Progenitor cell of endocrine pancreas (in vitro differentiated cells): ENCODE measurements around the gene CLDN2. TPM values are rescaled to one million over a fixed set of nuclear protein-coding genes. Genes with fewer than 3 reads are reported as not detected.
"Not testable (repeated sequence)": the region's sequence is repeated elsewhere in the genome, so short reads cannot be mapped to it uniquely, and the experiment has no call there.

Source experiments
- DNase-seq: peaks from one replicate; pipeline ENCODE4 v3.0.0; 2021; ENCODE audit warnings: low spot score; ENCODE audit not compliant: unreplicated experiment
- H3K27ac Mint-ChIP-seq: 2 replicates; pipeline ENCODE4 v1.8.0; 2021; ENCODE audit warnings: mild to moderate bottlenecking, moderate library complexity, mixed read lengths
- H3K27me3 Mint-ChIP-seq: 2 replicates; pipeline ENCODE4 v1.8.0; 2021; ENCODE audit warnings: mixed read lengths
- H3K36me3 Mint-ChIP-seq: 2 replicates; pipeline ENCODE4 v1.8.0; 2022; ENCODE audit warnings: mixed read lengths; ENCODE audit not compliant: insufficient read depth
- H3K4me1 Mint-ChIP-seq: 2 replicates; pipeline ENCODE4 v1.8.0; 2021; ENCODE audit warnings: low read depth, mixed read lengths
- H3K4me3 Mint-ChIP-seq: 2 replicates; pipeline ENCODE4 v1.8.0; 2021; ENCODE audit warnings: low read depth, mild to moderate bottlenecking, moderate library complexity, mixed read lengths
- H3K9me3 Mint-ChIP-seq: 2 replicates; pipeline ENCODE4 v1.8.0; 2021; ENCODE audit warnings: low read depth, mixed read lengths
- total RNA-seq: library from RNA; stranded (reverse); gene quantifications from 2 replicates; pipeline ENCODE4 v1.2.1, GENCODE V29; 2021
- TF ChIP-seq, protein P1 (sequence below): fragments of 200-600 bp; sonication (generic); IDR thresholded peaks from one replicate; pipeline ENCODE4 v1.5.0; 2021; ENCODE audit warnings: antibody characterized with exemption, mild to moderate bottlenecking; ENCODE audit not compliant: unreplicated experiment

CLDN2 gene
- total RNA-seq, 1 donor from 2014 or later: 1.2 TPM

DNA sequence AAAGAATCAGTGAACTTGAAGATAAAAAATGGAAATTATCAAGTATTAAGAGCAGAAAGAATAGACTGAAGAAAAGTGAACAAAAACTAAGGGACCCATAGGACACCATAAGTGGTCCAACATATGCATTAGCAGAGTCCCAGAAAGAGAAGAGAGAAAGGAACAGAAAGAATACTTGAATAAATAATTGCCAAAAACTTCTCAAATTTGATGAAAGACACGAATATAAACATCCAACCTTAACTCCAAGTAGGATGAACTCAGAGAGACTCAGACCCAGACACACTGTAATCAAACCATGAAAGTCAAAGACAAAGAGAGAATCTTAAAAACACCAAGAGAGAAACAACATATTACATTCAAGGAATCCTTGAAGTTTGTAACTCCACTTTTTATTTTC is 44.1 kb downstream of the CLDN2 start:
- no peak overlapping the region for H3K27ac Mint-ChIP-seq
- TF ChIP-seq, protein P1, sequence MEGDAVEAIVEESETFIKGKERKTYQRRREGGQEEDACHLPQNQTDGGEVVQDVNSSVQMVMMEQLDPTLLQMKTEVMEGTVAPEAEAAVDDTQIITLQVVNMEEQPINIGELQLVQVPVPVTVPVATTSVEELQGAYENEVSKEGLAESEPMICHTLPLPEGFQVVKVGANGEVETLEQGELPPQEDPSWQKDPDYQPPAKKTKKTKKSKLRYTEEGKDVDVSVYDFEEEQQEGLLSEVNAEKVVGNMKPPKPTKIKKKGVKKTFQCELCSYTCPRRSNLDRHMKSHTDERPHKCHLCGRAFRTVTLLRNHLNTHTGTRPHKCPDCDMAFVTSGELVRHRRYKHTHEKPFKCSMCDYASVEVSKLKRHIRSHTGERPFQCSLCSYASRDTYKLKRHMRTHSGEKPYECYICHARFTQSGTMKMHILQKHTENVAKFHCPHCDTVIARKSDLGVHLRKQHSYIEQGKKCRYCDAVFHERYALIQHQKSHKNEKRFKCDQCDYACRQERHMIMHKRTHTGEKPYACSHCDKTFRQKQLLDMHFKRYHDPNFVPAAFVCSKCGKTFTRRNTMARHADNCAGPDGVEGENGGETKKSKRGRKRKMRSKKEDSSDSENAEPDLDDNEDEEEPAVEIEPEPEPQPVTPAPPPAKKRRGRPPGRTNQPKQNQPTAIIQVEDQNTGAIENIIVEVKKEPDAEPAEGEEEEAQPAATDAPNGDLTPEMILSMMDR: no peak
- no peak for DNase-seq
- H3K27me3 Mint-ChIP-seq: no peaks in the 10 kb centered on the region
- no peaks in the 10 kb centered on the region for H3K4me1 Mint-ChIP-seq
- H3K36me3 Mint-ChIP-seq: peaks cover 23% of the 10 kb centered on the region
- H3K4me3 Mint-ChIP-seq: no peak overlapping the region
- H3K9me3 Mint-ChIP-seq: peaks cover 39% of the 10 kb centered on the region

DNA sequence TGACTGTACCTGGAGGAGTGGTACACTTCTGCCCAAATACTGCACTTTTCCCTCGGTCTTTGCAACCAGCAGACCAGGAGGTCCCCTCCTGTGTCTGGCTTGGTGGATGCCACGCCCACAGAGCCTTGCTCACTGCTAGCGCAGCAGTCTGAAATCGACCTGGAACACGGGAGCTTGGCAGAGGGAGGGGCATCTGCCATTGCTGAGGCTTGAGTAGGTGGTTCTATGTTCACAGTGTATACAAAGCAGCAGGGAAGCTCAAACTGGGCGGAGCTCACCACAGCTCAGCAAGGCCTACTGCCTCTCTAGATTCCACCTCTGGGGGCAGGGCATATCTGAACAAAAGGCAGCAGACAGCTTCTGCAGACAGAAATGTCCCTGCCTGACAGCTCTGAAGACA is 46.3 kb downstream of the CLDN2 start:
- Mint-ChIP-seq H3K9me3 (peaks cover 52% of the 10 kb centered on the region), H3K36me3 (peaks cover 34% of the 10 kb centered on the region)
- H3K27me3 Mint-ChIP-seq, H3K27ac Mint-ChIP-seq, H3K4me1 Mint-ChIP-seq, H3K4me3 Mint-ChIP-seq, DNase-seq: not testable (repeated sequence)

DNA sequence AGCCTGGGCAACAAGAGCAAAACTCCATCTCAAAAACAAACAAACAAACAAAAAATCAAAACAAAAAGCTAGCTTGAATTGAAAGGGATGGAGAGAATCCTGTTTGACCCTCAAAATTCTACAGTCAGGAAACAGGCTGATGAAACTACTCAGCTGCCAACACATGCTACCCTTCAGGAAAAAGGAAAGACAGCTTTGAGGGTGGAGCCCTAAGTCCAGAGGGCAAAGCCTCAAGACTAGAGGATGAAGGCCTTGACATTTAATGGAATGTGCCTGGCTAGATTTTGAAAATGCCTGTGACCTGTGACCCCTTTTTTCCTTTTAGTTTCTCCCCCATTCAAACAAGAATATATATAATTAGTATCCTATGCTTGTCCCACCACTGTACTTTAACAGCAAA is 52.7 kb downstream of the CLDN2 start:
- DNase-seq: no peak
- peaks cover 36% of the 10 kb centered on the region for H3K9me3 Mint-ChIP-seq
- TF ChIP-seq, protein P1: no peak
- H3K27ac Mint-ChIP-seq: no peak overlapping the region
- H3K4me1 Mint-ChIP-seq: no peaks in the 10 kb centered on the region
- no peak overlapping the region for H3K4me3 Mint-ChIP-seq
- no peaks in the 10 kb centered on the region for H3K27me3 Mint-ChIP-seq
- peaks cover 29% of the 10 kb centered on the region for H3K36me3 Mint-ChIP-seq

DNA sequence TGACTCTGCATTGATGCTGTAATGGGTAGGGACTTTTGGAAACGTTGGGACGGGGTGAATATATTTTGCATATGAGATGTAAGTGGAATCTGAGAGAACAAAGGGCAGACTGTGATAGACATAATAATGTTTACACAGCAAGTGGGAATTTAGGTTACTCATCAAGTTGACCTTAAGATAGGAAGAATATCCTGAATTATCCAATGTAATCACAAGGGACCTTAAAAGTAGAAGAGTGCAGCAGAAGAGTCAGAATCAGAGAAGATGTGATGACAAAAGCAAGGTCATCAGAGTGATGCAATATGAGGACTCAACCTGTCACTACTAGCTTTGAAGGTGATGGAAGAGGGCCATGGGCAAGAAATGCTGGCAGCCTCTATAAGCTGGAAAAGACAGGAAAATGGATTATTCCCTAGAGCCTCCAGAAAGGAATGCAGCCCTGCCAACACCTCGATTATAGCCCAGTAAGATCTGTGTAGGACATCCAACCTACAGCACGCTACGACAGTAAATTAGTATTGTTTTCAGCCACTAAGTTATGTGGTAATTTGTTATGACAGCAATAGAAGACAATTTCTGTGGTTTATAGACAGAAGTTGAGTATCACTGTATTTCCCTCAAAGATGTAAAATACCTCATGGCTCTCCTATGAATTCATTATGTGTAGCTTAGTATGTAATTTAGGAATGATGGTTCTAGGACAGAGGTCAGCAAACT is 53.4 kb downstream of the CLDN2 start:
- DNase-seq: no peak
- no peaks in the 10 kb centered on the region for H3K27me3 Mint-ChIP-seq

DNA sequence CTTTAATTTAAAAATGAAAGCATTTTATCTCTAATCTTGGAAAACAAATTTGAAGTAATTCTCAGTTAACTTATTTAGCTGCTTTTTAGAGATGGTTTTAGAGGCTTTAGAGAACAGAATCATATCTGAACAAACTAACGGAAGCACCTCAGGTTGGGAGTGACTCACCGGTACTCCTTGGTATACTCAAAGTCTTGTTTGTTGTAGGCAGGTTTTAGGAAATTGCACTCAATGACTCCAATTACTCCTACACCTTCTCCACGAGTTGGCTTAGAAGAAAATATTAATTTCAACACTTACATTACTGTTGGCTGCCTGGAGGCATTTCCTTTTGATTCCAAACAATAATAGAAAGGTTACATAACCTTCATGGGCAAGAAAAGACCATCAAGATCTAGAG is 56.2 kb downstream of the CLDN2 start:
- TF ChIP-seq, protein P1: no peak
- Mint-ChIP-seq H3K27ac (no peak overlapping the region), H3K27me3 (no peaks in the 10 kb centered on the region), H3K4me3 (no peak overlapping the region), H3K9me3 (peaks cover 11% of the 10 kb centered on the region), H3K4me1 (no peaks in the 10 kb centered on the region), H3K36me3 (peaks cover 7% of the 10 kb centered on the region)
- DNase-seq: no peak

More for the DNA sequence above, 53.4 kb downstream of the CLDN2 start:
- Mint-ChIP-seq H3K27ac (no peak overlapping the region), H3K4me1 (no peaks in the 10 kb centered on the region), H3K4me3 (no peak overlapping the region), H3K9me3 (peaks cover 31% of the 10 kb centered on the region), H3K36me3 (peaks cover 25% of the 10 kb centered on the region)
- TF ChIP-seq, protein P1: no peak

Other genes with a start within 250 kb of the CLDN2 start
- 14.8 and 17.0 TPM in 2 replicates for gene RNF128, start 193.7 kb upstream of the CLDN2 start, total RNA-seq
- gene TBC1D8B, start 117.7 kb upstream of the CLDN2 start, total RNA-seq: 6.6 and 6.8 TPM in 2 replicates
- gene RIPPLY1, start 17.1 kb upstream of the CLDN2 start, total RNA-seq: not detected in 2 replicates
- 15.8 and 17.0 TPM in 2 replicates for gene MORC4, start 79.8 kb downstream of the CLDN2 start, total RNA-seq
- 30.1 and 31.4 TPM in 2 replicates for gene RBM41, start 198.4 kb downstream of the CLDN2 start, total RNA-seq